Right lobe of liver (tissue), 6 donors: ENCODE data around the gene TMUB1. TPM values are rescaled to one million over a fixed set of nuclear protein-coding genes. Genes with fewer than 3 reads are reported as not detected.
A peak's percentile ranks its signal among the peaks of the same experiment; 100 is the strongest.

Experiments used
- ATAC-seq, 4 donors: fragments of 200-7000 bp; cut with Tn5 transposase; one replicate each; pipeline ENCODE4 v1.9.1; 2020; ENCODE audit warnings: mild to moderate bottlenecking in 4 of 4, moderate library complexity in 4 of 4
- DNase-seq, 3 donors: peaks; one replicate each; pipeline ENCODE4 v3.0.0-alpha.2; 2020
- H3K27ac ChIP-seq, 3 donors: fragments of 200-600 bp; one replicate each; pipeline ENCODE4 v1.8.0; 2022
- H3K27me3 ChIP-seq, 2 donors: fragments of 200-600 bp; one replicate each; pipeline ENCODE4 v1.8.0; 2022
- H3K36me3 ChIP-seq, 4 donors: fragments of 200-600 bp; sonication (generic) in 1 of 4; one replicate each; pipeline versions ENCODE4 v1.5.1 to v1.8.0; 2017 to 2022; ENCODE audit warnings: control low read depth in 1 of 4
- H3K4me1 ChIP-seq, 4 donors: fragments of 200-600 bp; sonication (generic) in 1 of 4; one replicate each; pipeline versions ENCODE4 v1.5.1 to v1.8.0; 2017 to 2022; ENCODE audit warnings: control low read depth in 1 of 4
- H3K4me3 ChIP-seq, 3 donors: fragments of 200-600 bp; one replicate each; pipeline ENCODE4 v1.8.0; 2022
- H3K9me3 ChIP-seq, 4 donors: fragments of 200-600 bp; sonication (generic) in 1 of 4; one replicate each; pipeline versions ENCODE4 v1.5.1 to v1.8.0; 2017 to 2022; ENCODE audit warnings: control low read depth in 1 of 4
- CTCF ChIP-seq, 4 donors: fragments of 200-600 bp in 3 of 4; fragments of 450-650 bp in 1 of 4; IDR thresholded peaks; one replicate each; pipeline versions ENCODE4 v1.5.1 to v1.8.0; 2016 to 2022; ENCODE audit warnings: antibody characterized with exemption in 4 of 4, mild to moderate bottlenecking in 2 of 4
- POLR2A ChIP-seq: fragments of 450-650 bp; IDR thresholded peaks from one replicate; pipeline ENCODE4 v1.6.1; 2017; ENCODE audit warnings: antibody characterized with exemption, mild to moderate bottlenecking
- WGBS: methylation state at CpG from one replicate; pipeline ENCODE4 v1.1.6; 2018; ENCODE audit warnings: low coverage, low lambda C conversion rate; ENCODE audit not compliant: insufficient coverage; ENCODE audit errors: missing lambda C conversion rate; 5-methylcytosine and 5-hydroxymethylcytosine counted together
- intact Hi-C, 2 donors: fragments of 100-400 bp; cut with DNase I; formaldehyde crosslinking; loops; one replicate each; pipeline versions ENCODE4 v1.11.2 to v1.14.1; 2022
- total RNA-seq, 6 experiments: library from RNA; depleted of rRNA in 2 of 6; stranded (reverse); fragments of >200 nt in 2 of 6; fragmentation: NEBNext Ultra II Directional in 3 of 6; extraction: Animal tissue kit (Norgen Biotek cat#: 25700) in 3 of 6; gene quantifications; one replicate each; pipeline versions ENCODE4 v1.1.0 to v1.2.4, GENCODE V29; 2016 to 2023
- donor health status: DM: no; HTN: yes; CAD: no.
- donor health status: DM: no; HTN: no; CAD: no.
- donor health status: DM: no; HTN: no; CAD: no.
- donor health status: DM: no; HTN: yes; CAD: no.
- donor health status: DM: no; HTN: yes; CAD: no.

Gene TMUB1
- total RNA-seq, 6 experiments from 2014 or later, result 27.7 to 63.1 (median 41.8) TPM

DNA sequence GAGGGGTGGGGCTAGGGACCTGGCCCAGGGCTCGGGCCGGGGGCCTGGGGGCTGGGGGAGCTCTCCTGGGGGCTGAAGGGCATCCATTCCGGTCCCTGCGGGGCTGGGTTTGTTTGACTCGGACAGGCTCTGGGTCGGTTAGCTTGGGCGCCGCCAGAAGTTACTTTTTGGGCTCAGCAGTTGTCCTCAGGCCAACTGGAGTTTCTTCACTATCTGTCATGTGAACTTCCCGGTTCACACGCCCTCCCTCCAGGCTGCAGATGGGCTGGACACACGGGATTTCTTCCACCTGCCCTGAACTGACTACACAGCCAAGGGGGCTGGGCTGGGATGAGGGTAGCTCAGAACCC, 20.1 kb downstream of the TMUB1 start:
- intact Hi-C loops, result no loop called here
- Histone ChIP-seq H3K4me1 (peaks cover 0 to 34% (median 16%) of the 10 kb centered on the region in 4 donors), H3K27ac (peak overlapping the region in 1 of 3 donors; percentile 34), H3K36me3 (peaks cover 0 to 34% (median 18%) of the 10 kb centered on the region in 4 donors), H3K4me3 (peak overlapping the region; percentile 39 to 76 (median 69)), H3K27me3 (no peaks in the 10 kb centered on the region), H3K9me3 (no peaks in the 10 kb centered on the region)
- peak; percentile 62 to 78 (median 72) for DNase-seq
- WGBS, result 25% methylated on average over 2 of the region's 11 CpGs
- TF ChIP-seq CTCF (IDR thresholded peaks at IDR 0.05), result no peak
- no peak for TF ChIP-seq POLR2A
- ATAC-seq, result peak; percentile 3 to 47 (median 34)

DNA sequence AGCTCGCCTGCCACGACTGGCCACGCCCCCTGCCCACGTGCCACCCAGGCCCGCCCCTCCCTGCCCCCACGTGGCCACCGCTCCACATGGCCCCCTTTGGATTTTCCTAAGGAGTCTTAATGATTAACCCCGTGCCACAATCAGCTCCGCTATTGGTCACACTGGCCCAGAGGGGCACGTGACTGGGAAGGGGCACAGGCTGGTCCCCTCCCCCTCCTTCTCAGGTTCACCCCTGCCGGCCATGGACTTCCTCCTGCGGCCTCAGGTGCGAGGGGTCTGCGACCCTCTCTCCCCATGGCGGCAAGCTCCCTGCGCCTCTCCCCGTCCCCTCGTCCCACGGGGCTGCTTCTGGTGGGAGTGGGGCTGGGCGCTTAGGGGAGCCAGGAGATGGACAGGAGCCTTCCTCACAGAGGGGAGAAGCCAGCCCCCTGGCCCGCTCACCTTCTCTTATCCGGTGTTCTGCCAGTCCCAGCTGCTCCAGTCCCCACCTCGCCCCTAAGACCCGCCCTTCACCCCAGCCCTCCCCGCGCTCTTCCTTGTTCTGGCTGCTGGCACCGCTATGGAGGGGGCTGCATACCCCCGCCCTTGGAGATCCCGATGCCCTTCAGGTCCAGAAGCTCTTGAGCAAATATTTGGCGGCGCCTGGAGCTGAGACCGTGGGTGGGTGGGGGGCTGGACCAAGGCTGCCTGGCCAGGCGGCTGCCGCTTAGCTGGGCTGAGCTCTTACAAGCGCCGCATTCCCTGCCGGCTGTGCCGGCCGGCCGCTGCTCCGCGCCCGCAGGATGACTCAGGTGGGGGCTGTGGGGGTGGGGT, 20.7 kb downstream of the TMUB1 start:
- peak overlapping the region; percentile 34 to 57 (median 41) for H3K27ac ChIP-seq
- peaks cover 0 to 28% (median 14%) of the 10 kb centered on the region in 4 donors for H3K36me3 ChIP-seq
- no peaks in the 10 kb centered on the region for H3K9me3 ChIP-seq
- intact Hi-C loops, result no loop called here
- no peaks in the 10 kb centered on the region for H3K27me3 ChIP-seq
- TF ChIP-seq CTCF (IDR thresholded peaks at IDR 0.05) (no peak), POLR2A (peak; percentile 61)
- peaks cover 0 to 34% (median 16%) of the 10 kb centered on the region in 4 donors for H3K4me1 ChIP-seq
- DNase-seq, result peak; percentile 89 to 96 (median 93)
- H3K4me3 ChIP-seq, result peak overlapping the region; percentile 39 to 76 (median 69)
- ATAC-seq, result peak; percentile 54 to 71 (median 65)
- WGBS, result 28% methylated on average over 15 of the region's 43 CpGs

DNA sequence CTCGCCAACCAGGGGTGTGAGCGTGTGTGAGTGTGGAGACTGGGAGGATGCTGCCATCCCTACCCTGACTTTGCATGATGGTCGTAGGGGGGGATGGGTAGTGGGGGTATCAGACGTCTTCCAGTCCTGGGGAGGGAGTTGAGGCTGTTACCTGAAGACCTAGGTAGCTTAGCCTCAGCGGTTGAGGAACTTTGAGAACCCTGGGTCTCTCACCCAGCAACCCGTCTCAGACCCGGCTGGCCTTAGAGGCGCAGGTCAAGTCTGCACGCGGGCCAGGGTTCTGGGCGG, 21.2 kb downstream of the TMUB1 start:
- peaks cover 0 to 35% (median 17%) of the 10 kb centered on the region in 4 donors for H3K4me1 ChIP-seq
- WGBS, result 20% methylated on average over 1 of the region's 11 CpGs
- H3K27ac ChIP-seq, result no peak overlapping the region
- no peaks in the 10 kb centered on the region for H3K27me3 ChIP-seq
- no peak for TF ChIP-seq CTCF (IDR thresholded peaks at IDR 0.05)
- TF ChIP-seq POLR2A, result no peak
- peaks cover 0 to 22% (median 9%) of the 10 kb centered on the region in 4 donors for H3K36me3 ChIP-seq
- no peak overlapping the region for H3K4me3 ChIP-seq
- no peak for ATAC-seq
- H3K9me3 ChIP-seq, result no peaks in the 10 kb centered on the region
- DNase-seq, result no peak
- intact Hi-C loops, result no loop called here

DNA sequence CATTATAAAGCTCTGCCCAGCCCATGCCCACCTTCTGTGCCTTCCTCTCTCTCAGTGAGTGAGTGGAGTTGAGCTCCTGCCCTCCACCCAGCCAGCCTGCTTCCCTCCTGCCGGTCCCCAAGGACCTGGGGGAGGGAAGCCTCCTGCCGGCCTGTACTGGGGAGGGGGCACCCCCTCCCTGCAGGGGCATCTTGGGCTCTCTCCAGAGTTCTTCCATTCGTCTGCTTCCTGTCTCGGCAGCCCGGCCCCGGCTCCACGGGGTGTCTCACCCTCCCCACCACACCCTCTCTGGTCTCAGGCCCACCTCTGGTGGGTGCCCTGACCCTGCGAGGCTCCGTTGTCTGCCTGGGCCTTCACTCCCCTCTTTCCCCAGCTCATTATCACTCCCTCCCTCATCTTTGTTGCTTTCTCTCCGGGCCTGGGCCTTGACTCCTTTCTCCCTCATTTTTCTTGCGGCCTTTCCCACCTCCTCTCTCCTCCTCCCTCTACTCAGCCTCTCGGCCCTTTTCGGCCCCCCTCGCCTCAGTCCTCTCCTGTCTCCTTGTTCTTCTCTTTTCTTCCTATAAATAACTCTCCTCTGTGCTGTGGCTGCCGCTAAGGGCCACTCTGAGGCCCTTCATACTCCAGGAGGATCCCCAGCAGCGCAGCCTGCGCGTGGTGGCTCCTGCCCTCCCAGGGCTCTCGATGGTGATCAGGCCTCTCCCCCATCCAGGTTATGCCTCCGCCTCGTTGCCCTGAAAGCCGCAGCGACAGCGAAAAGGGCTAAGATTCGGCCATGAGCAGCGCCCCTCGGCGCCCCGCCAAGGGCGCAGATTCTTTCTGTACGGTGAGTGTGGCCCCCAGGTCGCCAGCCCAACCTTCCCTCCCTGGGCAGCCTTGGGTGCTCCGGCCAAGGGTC, 21.8 kb downstream of the TMUB1 start:
- DNase-seq (no peak), ATAC-seq (no peak)
- TF ChIP-seq CTCF (IDR thresholded peaks at IDR 0.05) (no peak), POLR2A (no peak)
- no peak overlapping the region for H3K4me3 ChIP-seq
- WGBS, result 65% methylated on average over 19 of the region's 33 CpGs
- peaks cover 0 to 16% (median 6%) of the 10 kb centered on the region in 4 donors for H3K36me3 ChIP-seq
- peaks cover 0 to 41% (median 17%) of the 10 kb centered on the region in 4 donors for H3K4me1 ChIP-seq
- H3K27ac ChIP-seq, result no peak overlapping the region
- H3K9me3 ChIP-seq, result no peaks in the 10 kb centered on the region
- no peaks in the 10 kb centered on the region for H3K27me3 ChIP-seq
- intact Hi-C loops, result no loop called here
